Measurements from ENCODE around the gene EXOC6.

EXOC6 gene

DNA sequence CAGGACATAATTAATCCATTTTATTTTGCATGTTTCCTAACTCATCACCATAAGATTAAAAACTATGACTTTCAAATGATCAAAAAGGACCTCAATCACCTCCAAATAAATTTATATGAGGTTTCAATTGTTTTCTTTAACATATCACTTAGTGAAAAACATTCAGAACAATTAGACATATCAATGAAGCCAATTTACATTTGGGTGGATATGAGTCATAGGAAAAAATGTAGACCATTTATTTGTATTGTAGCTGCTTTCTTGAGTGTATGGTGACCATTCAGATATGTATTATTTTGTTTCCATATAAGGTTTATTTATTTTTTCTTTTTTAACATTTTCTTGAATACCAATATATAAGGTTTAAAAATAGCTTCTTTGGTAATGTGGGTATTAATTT, 13.3 kb upstream of the EXOC6 start:
- no peak for DNase-seq

DNA sequence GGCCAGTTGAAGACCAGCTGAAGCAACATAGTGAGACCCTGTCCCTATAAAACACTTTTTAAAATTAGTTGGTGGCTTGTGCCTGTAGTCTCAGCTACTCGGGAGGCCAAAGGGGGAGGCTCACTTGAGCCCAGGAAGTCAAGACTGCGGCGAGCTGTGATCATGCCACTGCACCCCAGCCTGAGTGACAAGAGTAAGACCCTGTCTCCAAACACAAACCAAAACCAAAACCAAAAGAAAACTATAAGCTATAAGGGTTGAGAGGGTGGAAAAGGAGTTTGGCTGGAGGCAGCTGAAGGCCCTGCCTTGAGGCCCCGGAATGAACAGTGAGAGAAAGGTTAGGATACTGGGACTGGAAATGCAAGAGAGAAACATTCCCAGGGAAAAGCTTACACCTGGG, 10.9 kb upstream of the EXOC6 start:
- peak; percentile 21 for DNase-seq

DNA sequence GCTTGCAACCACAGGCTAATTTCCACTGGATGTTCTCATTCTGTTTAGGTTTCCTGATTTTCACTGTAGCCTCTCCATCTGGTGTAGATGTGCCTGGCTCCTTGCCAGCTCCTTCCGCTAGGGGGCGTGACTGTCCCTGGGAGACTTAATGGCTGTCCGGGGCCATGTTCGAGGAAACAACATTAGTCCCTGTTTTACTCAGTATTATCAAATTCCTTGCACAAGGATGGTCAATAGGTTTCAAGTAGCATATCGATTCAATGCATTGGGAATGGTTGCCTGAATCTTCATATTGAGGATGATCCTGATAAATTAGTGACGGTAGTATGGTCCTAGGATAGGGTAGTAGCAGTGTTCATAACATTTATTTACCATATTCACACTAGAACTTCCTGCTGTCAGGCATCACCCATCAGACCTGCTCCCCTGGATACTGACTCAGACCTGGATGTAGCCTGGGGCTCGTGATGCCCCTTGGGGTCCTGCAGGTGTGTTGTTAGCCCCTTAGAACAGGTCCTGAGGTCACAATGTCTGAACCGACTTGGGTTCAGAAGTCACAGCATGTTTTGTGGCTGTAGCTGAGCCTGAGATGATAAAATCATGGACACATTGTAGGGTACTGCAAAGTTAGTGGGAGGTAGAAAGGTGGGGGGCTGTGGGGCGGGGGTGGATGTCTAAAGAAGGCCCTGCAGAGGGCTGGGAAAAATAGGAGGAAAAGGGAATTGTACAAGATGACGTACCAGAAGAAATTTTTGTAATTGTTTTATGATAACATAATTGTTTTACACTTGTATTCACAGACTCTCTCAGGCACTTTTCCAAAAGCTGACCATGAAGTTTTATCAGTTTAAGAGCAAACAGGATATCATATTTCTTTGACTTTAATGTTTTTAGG, 8.9 kb upstream of the EXOC6 start:
- peak; percentile 92 for DNase-seq

DNA sequence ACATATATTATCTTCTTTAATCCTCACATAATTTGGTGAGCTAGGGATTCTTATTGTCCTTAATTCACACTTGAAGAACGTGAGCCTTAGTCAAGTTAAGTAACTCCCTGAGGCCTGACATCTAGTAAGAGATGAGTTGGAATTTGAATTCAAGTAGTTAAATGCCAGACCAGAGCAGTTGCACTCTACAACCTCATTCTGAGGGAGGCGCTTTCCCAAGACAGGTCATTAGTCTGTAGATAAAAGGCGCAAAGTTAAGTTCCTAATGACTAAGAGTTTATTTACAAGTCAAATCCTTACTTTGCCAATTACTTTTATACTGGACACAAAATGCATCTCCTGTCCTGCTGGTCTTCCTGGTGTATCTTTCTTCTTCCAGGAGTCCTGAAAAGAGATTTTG, 3.6 kb upstream of the EXOC6 start:
- DNase-seq: no peak

DNA sequence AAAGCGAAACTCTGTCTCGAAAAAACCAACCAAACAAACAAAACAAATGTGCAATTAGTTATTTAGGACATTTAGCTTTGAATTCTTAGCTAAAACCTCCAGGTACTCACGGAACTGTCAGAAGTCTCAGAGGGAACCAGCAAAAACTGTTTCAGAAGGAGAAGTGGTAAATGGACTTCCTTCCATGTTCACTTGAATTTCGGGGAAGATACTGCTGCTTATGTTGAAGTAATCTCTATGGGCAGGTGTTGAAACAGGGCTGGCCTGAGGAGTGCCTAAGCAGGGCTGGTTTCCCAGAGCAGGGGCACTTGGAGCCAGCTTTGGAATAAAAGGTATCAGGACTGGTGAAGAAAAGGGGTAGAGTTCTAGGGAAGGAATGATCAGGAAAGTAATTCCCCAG, 2.4 kb upstream of the EXOC6 start:
- peak; percentile 29 for DNase-seq

DNA sequence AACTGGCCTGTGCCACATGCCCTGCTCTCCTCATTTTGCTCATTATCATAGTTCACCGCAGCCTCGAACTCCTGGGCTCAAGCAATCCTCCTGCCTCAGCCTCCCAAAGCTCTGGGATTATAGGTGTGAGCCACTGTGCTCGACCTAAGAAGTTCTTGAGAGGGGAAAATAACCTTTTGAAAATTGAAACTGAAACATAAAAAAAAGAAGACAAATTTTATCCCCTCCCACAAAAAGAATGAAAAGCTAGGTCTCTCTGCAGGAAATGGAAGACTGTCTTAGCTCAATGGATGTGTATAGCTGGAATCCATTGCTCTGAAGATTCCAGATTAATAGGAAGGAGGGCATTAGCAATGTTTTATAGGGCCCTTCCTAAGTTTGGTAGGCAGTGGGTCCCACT, 2.0 kb upstream of the EXOC6 start:
- no peak for DNase-seq

DNA sequence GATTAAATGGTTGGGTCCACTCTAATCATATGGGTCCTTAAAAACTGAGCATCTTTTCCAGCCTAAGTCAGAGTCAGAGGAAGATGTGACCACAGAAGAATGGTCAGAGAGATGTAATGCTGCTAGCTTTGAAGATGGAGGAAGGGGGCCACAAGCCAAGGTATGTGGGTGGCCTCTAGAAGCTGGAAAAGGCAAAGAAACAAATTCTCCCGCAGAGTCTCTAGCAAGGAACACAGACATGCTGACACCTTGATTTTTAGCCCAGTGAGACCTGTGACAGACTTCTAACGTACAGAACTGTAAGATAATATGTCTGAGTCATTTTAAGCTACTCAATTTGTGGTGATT, 1.5 kb upstream of the EXOC6 start:
- no peak for DNase-seq

DNA sequence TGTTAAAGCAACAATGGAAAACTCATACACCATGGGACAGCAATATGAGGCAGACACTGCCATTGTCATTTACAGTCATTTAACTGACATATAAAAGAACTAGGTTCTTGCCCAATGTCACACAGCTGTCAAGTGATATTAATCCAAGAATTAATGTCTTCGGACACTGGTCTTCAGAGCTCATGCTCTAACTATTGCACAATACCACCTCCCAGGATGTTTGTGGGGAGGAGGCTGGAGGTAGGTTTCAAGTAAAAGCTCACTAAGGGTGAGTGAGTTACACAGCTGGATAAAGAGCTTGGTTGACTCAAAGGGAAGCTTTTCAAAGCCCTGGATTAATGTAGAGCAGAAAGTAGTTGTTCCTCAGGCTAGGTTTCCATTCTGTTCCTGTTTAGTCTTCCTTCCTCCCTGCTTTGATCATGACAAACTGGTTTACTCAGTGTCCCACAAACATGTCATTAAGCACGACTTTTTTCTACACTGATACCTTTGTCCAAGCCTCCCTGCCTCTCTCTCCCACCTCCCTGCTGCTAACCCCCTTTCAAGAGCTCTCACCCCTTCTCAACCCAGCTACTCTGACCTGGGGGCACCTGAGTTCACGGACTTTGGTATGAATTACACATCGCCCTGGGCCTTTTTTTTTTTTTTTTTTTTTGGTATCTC, 987 bp upstream of the EXOC6 start:
- peak; percentile 80 for DNase-seq

DNA sequence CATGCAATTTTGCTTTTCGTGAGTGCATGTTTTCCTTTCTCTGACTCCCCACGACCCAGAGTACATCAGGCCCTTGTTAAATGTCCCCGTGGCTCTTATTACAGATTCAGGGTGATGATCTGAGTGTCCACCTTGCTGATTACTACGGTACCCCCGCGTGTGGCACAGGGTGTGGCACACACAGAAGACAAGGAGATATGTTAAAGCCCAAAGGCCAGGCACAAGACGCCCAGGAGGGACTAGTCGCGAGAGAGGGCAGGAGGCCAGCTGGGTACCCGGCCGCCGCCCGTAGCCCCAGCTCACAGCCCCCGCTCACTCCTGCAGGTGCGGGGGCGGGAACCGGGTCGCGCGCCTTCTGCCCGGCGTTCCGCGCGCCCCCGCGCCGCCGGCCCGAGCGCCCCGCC, 281 bp upstream of the EXOC6 start:
- no peak for DNase-seq

DNA sequence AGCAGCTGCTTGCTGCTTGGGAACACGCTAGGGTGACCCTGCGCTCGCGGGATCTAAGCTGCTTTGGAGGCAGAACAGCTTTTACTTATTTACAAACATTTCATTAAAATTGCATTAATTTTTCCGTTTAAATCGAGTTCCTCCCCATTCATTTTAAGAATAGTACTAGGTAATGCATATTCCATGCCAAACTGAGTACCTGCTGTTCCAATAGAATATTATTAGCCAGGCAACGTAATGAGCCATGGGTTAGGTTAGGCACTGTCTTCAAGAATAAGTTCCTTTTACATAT, 860 bp downstream of the EXOC6 start:
- peak; percentile 70 for DNase-seq

DNA sequence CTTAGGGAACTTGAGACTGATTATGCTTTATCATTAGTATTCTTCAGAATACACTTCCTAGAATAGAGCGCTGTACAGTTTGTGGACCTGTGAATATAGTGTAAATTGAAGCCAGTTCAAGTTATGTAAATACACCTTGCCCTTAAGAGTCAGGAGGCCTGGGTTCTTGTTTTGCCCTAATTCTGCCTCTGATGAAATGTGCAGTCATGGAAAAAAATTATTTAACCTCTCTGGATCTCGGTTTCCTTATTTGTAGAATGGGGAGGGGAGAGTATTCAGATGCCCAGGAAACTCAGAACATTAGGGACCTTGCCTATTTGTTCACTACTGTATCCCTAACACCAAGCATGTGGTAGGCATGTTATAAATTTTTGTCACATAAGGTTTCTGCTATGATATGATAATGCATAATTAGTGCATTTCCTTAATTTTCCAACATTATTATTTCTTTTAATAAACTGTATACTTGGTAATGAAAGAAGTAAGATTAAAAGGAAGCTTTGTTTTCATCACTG, 1.3 kb downstream of the EXOC6 start:
- peak; percentile 66 for DNase-seq

DNA sequence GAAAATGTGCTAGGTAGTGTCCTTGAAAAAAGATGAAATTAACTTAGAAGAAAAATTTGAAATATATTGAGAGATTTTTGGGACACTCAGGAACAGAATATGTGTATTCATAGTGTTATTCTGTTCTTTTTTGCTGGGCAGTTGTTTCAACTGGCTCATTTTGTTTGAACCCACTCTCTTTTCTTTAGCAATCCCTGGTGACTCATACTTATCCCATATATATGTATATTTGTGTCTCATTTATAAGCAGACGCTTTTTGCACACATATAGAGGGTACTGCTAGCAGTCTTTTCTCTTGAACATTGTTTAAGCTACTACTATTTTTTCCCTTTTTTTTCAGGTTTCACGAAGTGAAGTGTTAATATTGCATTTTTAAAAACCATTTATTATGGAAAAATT, 1.9 kb downstream of the EXOC6 start:
- no peak for DNase-seq

DNA sequence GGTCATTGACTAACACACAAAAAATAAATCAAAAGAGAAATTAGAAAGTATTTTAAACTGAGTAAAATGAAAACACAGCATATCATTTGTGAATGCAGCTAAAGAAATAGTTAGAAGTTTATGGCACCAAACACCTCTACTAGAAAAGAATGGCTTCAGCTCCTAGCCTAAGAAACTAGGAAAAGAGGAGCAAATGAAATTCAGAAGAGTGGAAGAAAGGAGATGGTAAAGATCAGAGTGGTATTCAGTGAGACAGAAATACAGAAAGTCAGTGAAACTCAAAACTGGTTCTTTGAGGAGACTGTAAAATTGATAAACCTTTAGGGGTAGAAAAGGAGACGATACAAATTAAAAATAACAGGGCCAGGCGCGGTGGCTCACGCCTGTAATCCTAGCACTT, 2.7 kb downstream of the EXOC6 start:
- no peak for DNase-seq

DNA sequence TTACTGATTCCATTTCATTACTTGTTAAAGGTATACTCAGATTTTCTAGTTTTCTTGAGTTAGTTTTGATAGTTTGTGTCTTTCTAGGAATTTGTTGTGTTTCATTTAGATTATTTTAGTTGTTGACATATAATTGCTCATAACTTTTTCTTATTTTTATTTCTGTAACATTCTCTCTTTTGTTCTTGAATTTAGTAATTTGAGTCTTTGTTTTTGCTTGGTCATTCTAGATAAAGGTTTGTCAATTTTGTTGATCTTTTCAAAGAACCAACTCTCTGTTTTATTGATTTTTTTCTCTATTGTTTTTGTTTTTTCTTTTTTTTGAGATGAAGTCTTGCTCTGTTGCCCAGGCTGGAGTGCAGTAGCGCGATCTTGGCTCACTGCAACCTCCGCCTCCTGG, 7.2 kb downstream of the EXOC6 start:
- no peak for DNase-seq

DNA sequence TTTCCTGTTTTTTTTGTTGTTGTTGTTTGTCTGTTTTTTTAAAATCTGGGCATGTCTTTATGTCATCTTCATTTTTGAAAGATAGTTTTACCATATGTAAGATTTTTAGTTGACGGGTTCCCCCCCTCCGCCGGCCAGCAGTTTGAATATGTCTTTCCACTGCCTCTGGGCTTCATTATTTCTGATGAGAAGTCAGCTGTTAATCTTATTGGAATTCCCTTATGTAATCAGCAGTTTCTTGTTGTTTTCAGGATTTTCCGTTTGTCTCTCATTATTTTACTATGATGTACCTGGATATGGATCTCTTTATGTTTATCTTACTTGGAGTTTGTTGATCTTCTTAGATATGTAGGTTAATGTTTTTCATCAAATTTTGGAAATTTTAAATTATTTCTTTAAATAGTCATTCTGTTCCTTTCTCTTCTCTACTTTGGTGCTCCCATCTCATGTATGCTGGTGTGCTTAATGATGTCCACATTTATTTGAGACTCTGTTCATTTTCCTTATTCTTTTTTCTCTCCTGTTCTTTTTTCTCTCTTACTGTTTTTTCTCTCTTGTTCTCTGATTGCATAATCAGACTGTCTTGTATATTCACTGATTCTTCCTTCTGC, 9.7 kb downstream of the EXOC6 start:
- DNase-seq: peak; percentile 33

DNA sequence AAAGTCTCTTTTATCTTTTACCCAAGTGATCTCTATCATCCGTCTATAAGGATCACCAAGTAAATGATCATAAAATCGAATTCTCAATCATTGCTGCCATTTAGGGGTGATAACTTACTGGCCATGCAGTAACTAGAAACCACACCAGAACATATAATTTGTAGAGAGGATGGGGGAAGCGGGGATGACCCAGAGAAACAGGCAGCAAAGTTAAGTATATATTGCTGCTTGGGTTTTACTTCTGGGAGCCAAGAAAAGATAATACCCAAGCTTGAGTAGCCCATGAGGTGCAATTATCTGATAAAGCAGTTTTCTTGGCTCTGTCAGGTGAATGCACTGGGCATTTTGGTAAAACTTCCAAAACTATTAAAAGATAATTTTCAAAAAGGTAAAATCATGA, 18.9 kb downstream of the EXOC6 start:
- DNase-seq: no peak

DNA sequence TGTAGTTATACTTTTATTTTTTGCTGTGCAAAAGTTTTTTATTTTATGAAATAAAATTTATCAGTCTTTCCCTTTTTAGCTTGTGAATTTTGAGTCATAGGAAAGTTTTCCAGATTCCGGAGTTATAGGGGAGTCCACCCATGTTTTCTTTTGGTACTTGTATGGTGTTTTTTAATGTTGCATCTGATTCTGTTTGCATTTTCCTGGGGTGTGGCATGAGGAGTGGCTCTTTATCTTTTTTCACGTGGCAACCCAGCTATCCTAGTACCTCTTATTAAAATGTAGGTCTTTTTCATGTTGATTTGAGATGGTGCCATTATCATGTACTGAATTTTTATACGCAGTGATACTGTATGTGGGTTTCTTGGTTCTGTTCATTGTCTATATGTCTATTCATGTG, 19.7 kb downstream of the EXOC6 start:
- no peak for DNase-seq

DNA sequence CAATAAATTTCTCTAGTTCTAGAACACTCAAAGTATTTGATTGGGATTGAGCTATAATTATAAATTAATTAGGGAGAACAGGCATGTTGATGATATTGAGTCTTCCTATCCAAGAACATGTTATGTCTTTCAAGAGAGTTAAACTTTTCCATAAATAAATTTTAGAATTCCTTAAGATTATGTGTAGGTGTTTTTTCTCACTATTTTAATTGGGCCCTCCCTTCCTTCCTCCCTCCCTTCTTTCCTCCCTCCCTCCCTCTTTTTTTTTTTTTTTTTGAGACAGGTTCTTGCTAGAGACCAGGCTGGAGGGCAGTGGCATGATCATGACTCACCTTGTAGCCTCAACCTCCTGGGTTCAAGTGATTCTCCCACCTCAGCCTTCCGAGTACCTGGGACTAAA, 20.2 kb downstream of the EXOC6 start:
- no peak for DNase-seq

DNA sequence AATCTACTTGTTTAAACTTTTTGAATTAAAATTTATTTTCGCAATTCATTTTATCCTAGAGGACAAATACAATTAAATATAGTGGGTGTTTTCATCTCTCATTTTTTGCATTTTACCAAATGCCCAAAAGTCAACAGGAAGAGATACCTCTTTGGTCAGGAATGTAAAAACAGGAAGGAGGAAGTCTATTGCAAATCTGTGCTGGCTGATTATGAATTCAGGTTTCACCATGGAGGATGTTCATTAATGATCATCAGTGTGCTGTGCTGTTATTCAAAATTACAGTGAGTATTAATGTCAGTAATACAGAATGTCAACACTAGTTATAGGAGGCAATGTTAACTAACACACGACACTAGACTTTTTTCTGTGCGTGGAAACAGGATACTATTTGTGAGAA, 24.7 kb downstream of the EXOC6 start:
- DNase-seq: no peak

DNA sequence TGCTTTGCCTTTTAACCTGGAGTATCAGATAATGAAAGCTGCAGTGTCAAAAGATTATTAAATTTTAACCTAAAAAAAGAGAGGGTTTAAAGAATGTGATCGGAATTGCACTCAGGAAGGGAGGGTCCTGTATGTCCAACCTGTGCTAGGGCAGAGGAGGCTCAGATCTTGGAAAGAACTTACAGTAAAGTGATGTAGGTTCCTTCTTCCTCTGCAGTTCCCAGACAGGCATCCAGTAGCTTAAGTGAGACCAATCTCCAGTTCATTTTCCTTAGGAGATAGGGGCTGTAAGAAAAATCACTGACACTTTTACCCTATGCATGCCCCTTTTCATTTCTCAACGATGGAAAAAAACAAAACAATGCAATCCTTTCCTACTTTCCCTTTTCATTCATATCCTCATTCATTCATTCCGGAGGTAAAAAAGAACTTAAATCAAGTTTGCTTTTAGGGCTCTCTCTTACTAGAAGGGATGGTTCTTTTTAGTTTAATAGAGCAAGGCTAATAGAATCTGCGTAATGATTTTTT, 28.3 kb downstream of the EXOC6 start:
- no peak for DNase-seq

DNA sequence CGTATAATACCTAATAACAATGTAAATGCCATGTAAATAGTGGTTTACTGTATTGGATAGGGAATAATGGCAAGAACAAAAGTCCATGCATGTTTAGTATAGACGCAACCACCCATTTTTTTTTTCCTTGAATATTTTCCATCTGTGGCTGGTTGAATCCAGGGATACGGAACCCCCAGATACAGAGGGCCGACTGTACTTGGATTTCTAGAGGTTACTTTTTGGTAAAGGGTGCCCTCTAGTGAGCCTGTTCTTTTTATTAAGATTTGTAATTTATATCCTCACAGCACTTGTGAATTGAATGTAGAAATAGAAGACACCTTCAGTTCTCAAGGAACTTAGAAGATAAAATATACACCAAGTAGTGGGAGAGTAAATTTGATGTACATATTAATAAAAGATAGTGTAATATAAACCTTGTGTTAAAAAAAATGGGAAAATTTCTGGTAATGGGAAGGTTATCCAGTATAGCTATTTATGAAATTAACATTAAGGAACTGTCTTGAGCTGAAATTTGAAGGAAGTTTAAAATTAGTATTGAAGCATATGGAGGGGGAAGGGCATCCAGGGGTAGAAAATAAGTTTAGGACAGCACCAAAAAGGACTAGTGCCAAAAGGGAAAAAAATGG, 32.0 kb downstream of the EXOC6 start:
- peak; percentile 85 for DNase-seq

DNA sequence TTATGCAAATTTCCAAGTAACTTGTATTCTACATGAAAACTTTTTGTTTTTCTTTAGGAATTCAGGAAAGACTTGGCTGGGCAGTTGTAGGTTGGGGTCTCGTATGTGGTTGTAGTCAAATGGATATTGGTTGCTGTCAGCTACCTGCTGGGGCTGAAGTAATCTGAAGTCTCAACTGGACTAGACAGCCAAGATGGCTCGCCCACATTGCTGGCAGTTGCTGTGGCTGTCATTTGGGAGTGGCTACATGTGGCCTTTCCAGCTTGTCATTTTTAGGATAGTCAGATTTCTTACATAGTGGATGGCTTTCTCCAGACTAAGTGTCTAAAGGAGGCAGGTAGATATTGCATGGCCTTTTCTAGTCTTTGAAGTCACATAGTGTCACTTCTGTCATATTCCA, 32.6 kb downstream of the EXOC6 start:
- DNase-seq: no peak

DNA sequence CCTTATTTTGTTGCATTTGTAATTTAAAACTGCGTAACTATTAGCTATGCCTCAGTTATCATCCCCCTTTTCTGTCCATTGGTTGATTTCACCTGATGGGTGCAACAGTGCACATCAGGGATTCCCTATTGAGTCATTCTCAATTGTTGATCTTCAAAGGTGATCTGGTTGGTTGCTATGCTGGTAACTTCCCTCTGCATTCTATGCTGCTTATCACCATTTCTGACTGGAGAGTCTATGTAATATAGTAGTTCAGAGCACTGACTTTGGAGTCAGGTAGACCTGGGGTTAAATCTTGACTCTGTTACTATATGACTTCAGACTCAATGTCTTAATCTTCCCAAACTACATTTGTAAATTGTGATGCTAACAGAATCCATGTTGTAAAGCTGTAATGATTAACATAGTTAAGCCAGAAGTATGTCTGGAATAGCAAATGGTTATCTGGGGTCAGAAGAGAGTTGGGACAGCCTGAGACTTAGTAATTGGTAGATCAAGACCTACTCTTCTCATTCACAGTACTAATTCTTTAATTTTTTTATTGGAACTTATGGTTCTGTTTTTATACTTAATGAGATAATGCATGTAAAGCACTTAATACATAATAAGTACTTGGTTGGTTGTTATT, 38.1 kb downstream of the EXOC6 start:
- no peak for DNase-seq

Data from OCI-M1 (cell line).